GM18511 (cell line): ENCODE results near the gene KLK8.

Experiments used
- ATAC-seq: cut with Tn5 transposase; IDR thresholded peaks from one replicate; pipeline ENCODE4 v1.9.1; 2021; ENCODE audit warnings: mild to moderate bottlenecking, moderate library complexity; ENCODE audit not compliant: unreplicated experiment

The KLK8 gene

DNA sequence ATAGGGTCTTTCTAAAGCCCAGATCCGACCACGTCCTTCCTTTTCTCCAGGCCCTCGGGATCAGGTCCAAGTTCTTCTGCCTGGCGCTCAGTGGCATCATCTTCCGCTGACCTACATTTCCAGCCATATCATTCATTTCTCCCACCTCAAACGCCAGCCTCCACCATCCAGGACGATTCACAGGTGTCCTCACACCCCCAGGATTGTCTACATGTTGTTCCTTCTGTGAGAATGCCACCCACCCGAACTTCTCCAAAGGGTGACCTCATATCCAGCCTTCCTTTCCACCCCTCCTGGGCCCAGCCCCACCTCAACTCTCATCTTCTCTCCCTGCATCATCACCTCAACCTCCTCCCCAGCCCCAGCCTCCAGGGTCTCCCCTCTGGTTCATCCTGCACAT, 43.8 kb downstream of the KLK8 start:
- ATAC-seq, result no peak

DNA sequence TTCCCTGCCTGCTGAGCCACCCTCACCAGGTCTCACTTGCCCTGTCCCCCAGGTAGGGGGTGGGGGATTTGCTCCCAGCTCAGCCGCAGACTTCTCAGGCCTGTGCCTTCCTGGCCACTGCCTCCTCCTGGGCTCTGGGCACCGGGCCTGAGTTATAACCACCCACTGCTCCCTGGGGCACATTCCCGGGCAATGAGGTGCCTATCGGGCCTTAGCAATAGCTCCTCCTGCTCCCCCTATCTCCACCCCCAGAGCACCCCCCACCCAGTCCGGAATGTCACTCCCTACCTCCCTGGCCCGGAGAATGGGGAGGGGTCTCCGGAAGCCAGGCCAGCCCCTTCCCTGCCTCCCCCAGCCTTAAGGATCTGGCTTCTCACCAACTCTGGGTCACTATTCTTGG, 48.5 kb downstream of the KLK8 start, which contains the start of gene KLK5:
TSS of gene KLK5 (minus strand) at position 129 of the 400 bp plus-strand sequence. CDS start 381 bp downstream, outside the sequence.
- no peak for ATAC-seq

DNA sequence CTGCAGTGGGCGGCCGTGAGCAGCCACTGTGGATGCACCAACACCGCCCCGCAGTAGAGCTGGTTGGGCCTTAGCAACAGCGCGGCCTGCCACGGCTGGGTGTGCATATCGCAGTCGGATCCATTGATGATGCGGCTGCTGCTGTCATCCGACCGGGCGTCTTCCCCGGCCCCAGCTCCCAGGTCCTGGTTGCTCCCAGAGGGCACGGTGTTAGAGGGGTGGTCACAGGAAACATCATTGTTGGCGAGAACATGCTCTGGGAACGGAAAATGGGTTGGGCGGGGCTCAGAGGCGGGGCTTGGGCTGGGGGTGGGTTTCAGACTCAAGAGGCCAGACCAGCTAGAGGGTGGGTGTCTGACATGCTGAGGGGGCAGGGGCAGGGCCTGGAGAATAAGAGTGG, 51.5 kb downstream of the KLK8 start:
- ATAC-seq, result no peak

DNA sequence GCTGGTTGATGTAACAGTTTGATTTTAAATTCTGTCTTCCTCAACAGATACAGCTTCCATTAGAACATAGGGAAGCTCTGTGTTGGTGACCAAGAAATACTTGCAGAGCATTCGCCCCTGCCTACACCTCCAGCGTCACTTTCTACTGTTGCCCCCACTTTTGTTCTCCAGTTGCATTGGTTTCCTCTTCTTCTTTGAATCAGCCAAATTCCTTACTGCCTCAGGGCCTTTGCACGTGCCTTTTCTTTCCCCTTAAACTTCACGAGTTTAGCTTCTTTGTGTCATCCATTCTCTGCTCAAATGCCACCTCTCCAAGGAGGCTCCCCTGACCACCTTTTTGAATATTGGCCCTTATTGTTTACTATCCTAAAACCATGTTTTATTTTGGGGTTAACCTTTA, 54.3 kb downstream of the KLK8 start:
- ATAC-seq, result no peak
